GM18861 (cell line): Measurements from ENCODE around the gene ARID2.

Experiments used
- ATAC-seq: cut with Tn5 transposase; IDR thresholded peaks from one replicate; pipeline ENCODE4 v1.9.1; 2021; ENCODE audit not compliant: unreplicated experiment

Gene ARID2

GRCh38 chr12:45928309-45928708 is 198.8 kb downstream of the ARID2 start:
- ATAC-seq, result no peak

- no peak for ATAC-seq
These were observed 200.9 kb downstream of the ARID2 start for GRCh38 chr12:45930369-45930768.

GRCh38 chr12:45933504-45933903 is 204.0 kb downstream of the ARID2 start:
- no peak for ATAC-seq

- ATAC-seq, result no peak
These were observed 205.4 kb downstream of the ARID2 start for GRCh38 chr12:45934956-45935355.

GRCh38 chr12:45938566-45938965 is 209.1 kb downstream of the ARID2 start:
- no peak for ATAC-seq

GRCh38 chr12:45939759-45940158 is 210.3 kb downstream of the ARID2 start:
- ATAC-seq, result no peak

- ATAC-seq, result no peak
These were observed 215.3 kb downstream of the ARID2 start for GRCh38 chr12:45944771-45945170.

- no peak for ATAC-seq
These were observed 216.9 kb downstream of the ARID2 start for GRCh38 chr12:45946435-45946834.

- ATAC-seq, result no peak
These were observed 219.0 kb downstream of the ARID2 start for GRCh38 chr12:45948546-45948945.
